Anterior cingulate cortex (tissue), 58 donors: Measurements from ENCODE around the gene EPHA6.
"Not testable (repeated sequence)": the region's sequence is repeated elsewhere in the genome, so short reads cannot be mapped to it uniquely, and the experiment has no call there.

Experiments
- DNase-seq, 58 donors: peaks; one replicate each; lab custom pipeline; 2025; lab: John Stamatoyannopoulos, UW

The EPHA6 gene

GRCh38 chr3:97552186-97552585 lies 737.8 kb downstream of the EPHA6 start:
- no peak for DNase-seq

DNA sequence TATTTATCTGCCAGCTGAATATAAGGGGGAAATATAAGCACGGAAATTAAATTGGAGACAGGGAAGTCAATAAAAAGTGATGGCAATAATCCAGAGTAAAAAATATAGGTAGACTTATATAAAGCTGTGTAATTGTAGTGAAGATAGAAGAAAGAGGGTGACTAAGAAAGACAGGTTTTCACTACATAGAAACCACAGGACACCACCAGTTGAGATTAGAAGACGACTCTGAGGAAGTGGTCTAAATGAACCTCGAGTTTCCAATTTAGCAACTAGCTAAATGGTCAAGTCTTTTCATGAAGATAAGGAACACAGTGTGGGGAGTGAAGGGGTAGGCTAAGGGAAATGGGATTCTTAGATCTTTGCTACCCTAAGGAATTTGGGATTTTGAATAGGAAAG lies 761.3 kb downstream of the EPHA6 start:
- DNase-seq = no peak

- DNase-seq = no peak
These were observed 761.8 kb downstream of the EPHA6 start for GRCh38 chr3:97576221-97576620.

DNA sequence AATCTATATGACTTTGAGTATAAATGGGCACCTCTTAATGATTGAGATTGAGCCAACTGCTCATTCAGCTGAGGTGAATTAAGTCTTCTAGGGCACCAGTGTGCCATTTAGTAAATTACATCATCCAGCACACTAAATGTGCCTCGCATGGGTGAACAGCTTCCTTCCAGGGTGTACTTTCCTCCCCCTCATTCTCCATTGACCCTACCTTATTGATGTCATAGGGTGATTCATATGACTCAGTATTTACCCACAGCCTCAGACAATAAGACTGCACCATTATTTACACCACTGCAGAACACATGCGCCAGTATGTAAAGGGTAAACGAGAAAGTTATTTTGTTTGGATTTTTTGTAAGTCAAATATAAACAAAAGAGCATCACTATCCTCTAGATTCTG lies 765.0 kb downstream of the EPHA6 start:
- DNase-seq = no peak

DNA sequence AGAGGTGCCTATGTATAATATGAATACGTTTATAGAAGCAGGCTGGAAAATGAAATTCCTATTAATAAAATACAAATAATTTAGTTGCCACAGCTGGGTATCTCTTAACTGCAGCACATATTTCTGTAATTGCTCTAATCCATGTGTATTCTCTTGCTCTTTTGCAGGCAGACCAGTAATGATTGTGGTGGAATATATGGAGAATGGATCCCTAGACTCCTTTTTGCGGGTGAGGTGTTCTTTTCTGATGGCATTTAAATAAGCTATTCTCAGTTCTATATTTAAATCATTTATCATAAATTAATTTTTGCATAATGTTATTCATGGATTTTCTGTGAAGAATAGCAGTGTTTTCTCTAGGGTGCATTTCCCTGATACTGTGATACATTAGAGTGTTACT lies 796.2 kb downstream of the EPHA6 start:
- DNase-seq = no peak

DNA sequence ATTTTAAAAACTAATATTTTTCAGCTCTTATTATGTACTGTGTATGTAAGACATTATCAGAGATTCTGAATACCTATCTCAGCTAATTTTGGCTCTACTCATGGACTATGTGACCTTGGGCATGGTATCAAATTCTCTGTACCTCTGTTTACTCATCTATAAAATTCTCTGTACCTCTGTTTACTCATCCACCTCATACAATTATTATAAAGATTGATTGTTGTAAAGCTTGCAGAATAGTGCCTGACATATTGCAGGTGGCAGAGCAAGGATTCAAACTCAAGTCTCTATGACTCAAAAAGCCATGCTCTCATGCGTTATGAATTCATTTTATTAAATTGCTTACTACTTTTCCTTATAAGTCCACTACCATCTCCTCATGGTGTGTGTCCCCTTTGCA lies 798.2 kb downstream of the EPHA6 start:
- no peak for DNase-seq

- no peak for DNase-seq
These were observed 798.7 kb downstream of the EPHA6 start for GRCh38 chr3:97613139-97613538.

GRCh38 chr3:97620514-97620913 lies 806.1 kb downstream of the EPHA6 start:
- DNase-seq = not testable (repeated sequence)

- DNase-seq = no peak
These were observed 822.1 kb downstream of the EPHA6 start for GRCh38 chr3:97636465-97636864.

- DNase-seq = peak in 2 of 58 donors; percentile 0 to 1
These were observed 832.5 kb downstream of the EPHA6 start for GRCh38 chr3:97646932-97647331.

DNA sequence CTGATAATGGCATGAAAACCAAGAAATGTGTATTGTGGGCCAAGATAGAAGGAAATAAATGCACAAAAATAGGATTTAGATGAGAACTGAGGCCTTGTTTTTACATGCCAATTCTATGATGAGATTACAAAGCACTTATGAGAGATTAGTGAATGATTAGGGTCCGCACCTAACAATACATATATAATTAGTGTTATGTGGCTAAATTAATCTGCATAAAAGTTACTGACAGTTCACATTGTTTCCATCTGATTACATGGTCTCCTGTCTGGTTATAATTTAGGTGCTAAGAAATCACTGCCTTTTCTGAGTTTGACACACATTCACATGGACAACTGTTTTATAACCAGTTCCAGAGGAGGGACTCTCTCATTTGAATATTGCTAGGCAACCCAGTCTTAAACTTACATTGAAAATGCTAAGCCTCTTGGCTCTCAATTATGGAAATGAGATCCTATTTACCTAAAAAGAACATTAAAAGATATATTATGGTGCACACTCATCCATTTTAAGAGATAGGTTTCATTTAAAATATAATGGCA lies 833.1 kb downstream of the EPHA6 start:
- peak in 2 of 58 donors; percentile 1 to 5 for DNase-seq

DNA sequence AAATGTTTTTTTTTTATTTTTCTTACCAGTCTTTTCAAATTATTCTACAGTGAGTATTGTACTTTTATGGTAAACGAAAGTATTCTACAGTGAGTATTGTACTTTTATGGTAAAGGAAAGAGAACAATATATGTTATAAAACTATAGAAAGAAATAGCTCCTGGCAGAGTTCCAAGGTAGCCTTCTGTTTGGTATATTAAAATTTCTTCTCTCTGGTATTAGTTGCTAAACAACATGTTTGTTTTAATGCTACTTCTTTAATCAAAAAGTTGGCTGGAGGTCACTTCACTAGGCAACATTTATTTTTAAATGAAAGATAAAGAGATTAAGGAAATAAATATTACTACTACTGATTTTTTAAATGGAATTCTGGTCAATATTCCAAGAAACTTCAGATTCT lies 841.6 kb downstream of the EPHA6 start:
- no peak for DNase-seq

- no peak for DNase-seq
These were observed 842.2 kb downstream of the EPHA6 start for GRCh38 chr3:97656638-97657037.

- peak in 1 of 58 donors; percentile 1 for DNase-seq
These were observed 844.4 kb downstream of the EPHA6 start for GRCh38 chr3:97658668-97659285.

DNA sequence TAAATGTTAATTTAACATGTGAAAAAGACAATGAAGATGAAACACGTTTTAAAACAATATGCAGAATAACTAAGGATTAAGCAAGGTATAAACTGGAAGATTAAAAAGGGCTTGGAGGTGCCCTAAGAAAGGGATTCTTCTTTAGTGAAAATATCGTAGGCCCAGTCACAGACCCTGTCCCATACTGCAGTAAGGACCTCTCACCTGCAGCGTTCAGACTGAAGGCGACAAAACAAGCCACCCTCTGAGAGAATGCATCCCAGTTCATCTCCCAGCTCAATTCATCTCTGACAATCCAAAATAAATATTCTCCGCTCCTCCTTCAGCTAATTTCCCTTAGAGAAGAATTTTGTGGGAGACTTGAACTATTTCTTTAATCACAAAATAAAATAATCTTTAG lies 847.9 kb downstream of the EPHA6 start:
- DNase-seq = no peak

DNA sequence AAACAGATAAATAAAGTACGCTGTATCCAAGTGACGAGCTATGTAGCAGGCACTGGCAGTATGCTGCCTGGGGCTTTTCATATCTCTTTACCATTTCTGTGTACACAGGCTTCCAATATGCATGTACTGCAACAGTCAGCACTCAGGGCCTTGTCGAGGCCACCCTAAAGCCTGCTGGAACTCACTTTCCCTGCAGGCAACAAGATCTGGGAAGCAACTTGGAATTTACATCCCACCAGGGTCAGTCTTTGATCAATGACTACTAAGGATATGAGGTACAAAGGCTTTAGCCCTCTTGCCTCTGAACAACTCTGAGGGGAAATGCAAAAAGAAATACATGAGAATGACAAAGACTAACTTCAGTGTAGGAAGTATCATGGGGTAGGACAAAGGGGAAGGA lies 848.4 kb downstream of the EPHA6 start:
- DNase-seq = no peak

DNA sequence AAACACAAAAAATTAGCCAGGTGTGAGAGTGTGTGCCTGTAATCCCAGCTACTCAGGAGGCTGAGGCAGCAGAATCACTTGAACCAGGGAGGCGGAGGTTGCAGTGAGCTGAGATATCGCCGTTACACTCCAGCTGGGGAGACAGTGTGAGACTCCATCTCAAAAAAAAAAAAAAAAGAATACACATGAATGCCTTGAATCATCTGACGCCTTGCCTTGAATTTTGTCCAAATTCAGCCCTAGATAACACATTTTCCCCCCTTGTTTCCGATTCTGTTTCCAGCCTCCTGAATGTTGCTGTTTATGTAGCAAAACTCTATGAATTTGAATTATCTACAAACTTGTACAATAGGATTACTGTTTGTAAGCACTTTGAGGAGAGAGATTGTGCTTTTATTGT lies 851.5 kb downstream of the EPHA6 start:
- DNase-seq = no peak

DNA sequence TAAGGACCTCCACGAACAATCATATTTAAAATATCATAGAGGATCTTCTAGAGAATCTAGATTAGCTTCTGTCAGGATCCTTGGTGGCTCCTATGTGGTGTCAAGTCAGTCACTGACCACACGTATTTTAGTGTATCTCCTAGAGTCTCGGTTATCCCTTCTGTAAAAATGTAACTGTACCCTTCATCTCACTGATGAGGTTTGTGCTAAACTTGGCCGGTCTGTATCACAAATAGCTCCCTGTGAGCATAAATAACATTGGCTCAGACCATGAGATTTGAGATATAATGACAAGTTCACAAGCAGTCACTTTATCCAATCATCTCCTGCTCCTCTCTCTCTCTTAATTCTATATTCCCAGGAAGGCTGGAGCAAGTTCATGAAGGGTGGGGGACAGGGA lies 856.6 kb downstream of the EPHA6 start:
- no peak for DNase-seq

DNA sequence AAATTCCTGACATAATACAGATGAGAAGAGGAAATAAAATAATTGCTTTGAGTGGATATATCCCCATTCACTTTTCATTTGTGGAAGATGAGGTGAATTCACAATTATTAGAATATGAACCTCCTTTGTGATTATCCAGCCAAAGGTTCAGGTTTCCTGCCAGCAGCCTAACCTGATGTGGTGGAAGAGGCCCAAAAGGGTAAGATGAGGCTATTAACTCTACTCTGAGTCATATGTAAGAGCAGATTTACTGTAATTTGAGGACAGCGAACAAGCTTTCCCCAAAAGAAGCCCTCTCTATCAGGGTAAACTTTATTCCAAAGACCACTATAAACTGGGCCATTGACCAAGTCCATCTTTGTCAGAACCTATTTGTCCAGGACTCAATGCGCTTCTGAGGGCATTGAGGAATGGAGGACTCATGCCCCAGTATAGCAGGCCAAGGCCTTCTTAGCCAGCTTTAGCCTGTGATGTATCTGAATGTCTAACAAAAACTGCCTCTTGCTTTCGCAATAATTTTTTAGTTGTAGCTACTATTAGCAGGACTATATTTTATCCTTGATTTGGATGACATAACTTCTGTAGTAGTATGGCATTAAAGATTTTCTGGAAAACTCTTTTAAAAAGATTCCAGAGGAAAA lies 859.1 kb downstream of the EPHA6 start:
- DNase-seq = no peak

DNA sequence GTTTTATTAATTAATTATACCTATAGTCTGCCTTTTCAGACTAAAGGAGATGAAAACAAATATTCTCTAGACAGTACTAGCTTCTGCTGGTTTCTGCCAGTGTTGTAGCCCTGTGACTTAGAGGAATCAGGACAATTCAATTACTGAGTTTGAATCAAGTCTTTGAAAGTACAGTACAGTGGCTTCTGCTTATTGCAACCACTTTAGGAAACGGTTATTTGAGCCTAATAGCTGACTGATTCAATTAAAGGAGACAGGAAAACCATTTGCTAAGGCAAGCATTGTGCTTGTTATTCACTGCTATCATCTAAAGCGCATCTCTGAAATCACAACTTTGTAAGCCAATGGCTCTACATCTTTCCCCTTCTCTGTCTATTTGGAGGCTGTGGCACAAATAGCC lies 860.1 kb downstream of the EPHA6 start:
- DNase-seq = no peak

DNA sequence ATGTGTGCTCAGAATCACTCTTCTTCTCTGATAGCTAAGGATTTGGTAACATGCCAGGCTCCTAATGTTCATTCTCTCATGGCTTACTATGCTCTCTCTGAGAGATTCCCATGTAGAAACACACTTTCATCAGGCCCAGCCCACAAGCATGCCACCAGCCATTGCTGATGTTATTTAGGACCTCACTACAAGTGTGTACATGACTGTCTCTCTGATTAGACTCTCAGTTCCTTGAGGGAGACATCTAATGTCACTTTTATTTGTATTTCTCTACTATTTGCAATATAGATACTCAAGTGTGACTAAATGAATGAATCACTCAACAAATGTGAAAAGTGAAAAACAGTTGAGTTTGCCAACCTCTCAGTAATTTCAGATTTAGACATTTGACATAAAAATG lies 865.8 kb downstream of the EPHA6 start:
- no peak for DNase-seq

DNA sequence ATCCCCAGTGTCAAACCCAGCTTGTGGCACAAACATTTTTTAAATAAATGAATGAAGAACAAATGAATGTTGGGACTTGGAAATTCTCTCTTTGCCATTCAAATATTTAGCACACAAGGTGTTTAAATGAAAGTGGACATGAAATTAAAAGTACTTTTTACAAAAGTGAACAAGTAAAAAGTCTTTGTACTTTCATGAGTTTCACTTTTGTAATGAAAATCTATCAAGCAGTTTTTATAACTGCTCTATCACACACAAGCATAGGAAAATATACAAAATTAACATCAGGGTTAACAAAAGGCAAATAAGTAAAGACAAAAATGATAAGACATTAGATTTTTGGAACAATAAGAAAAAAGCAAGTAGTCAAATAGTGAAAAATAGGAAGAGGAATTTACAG lies 866.3 kb downstream of the EPHA6 start:
- DNase-seq = no peak
